H1 (cell line): ENCODE measurements around the gene ATAT1. TPM values are rescaled to one million over a fixed set of nuclear protein-coding genes. Genes with fewer than 3 reads are reported as not detected.

ENCODE experiments used
- BACH1 ChIP-seq: IDR thresholded peaks from 2 replicates; pipeline ENCODE4 v1.6.1; 2012; ENCODE audit warnings: low read length, improper control_type of control experiment
- CEBPB ChIP-seq: IDR thresholded peaks from 2 replicates; pipeline ENCODE4 v1.6.1; 2012; ENCODE audit warnings: low read depth, low read length
- CHD2 ChIP-seq: IDR thresholded peaks from 2 replicates; pipeline ENCODE4 v1.6.1; 2012; ENCODE audit warnings: low read length, improper control_type of control experiment
- CREB1 ChIP-seq: IDR thresholded peaks from 2 replicates; pipeline ENCODE4 v1.6.1; 2012; ENCODE audit warnings: inconsistent platforms
- EZH2 ChIP-seq: fragments of 200-600 bp; sonication (generic); IDR thresholded peaks from 2 replicates; pipeline ENCODE4 v1.7.1; 2012; ENCODE audit warnings: low read depth, mild to moderate bottlenecking, moderate library complexity, low read length, inconsistent platforms; ENCODE audit not compliant: severe bottlenecking
- FOSL1 ChIP-seq: IDR thresholded peaks from 2 replicates; pipeline ENCODE4 v1.6.1; 2011; ENCODE audit warnings: mild to moderate bottlenecking, low read depth, low read length, moderate library complexity; ENCODE audit not compliant: insufficient read depth
- HDAC2 ChIP-seq, 2 experiments: fragments of 300-600 bp in 1 of 2; sonication (generic) in 1 of 2; IDR thresholded peaks; 2 replicates each; pipeline ENCODE4 v1.6.1; 2011 to 2012; ENCODE audit warnings: low read depth in 2 of 2, low read length in 2 of 2, mild to moderate bottlenecking in 2 of 2, moderate library complexity in 2 of 2, borderline replicate concordance in 1 of 2, inconsistent platforms in 1 of 2
- JUND ChIP-seq: IDR thresholded peaks from 2 replicates; pipeline ENCODE4 v1.6.1; 2011; ENCODE audit warnings: mild to moderate bottlenecking, improper control_type of control experiment, low read length
- KDM5A ChIP-seq: fragments of 200-600 bp; IDR thresholded peaks from 2 replicates; pipeline ENCODE4 v1.7.1; 2012; ENCODE audit warnings: mild to moderate bottlenecking, low read length, inconsistent platforms, mixed read lengths
- MAX ChIP-seq: IDR thresholded peaks from 2 replicates; pipeline ENCODE4 v1.6.1; 2012; ENCODE audit warnings: inconsistent platforms
- PHF8 ChIP-seq: fragments of 200-600 bp; sonication (generic); conservative IDR thresholded peaks from 2 replicates; pipeline ENCODE4 v1.7.1; 2012; ENCODE audit warnings: low read depth, mild to moderate bottlenecking, inconsistent platforms, low read length, moderate library complexity
- RBBP5 ChIP-seq: IDR thresholded peaks from 2 replicates; pipeline ENCODE4 v1.7.1; 2012; ENCODE audit warnings: low read depth, mild to moderate bottlenecking, inconsistent platforms, low read length, moderate library complexity, borderline replicate concordance
- SIN3A ChIP-seq, 2 experiments: IDR thresholded peaks in 1 of 2; conservative IDR thresholded peaks in 1 of 2; 2 replicates each; pipeline ENCODE4 v1.6.1; 2011 to 2012; ENCODE audit warnings: low read length in 2 of 2, improper control_type of control experiment in 1 of 2, low read depth in 1 of 2, mild to moderate bottlenecking in 1 of 2
- TAF1 ChIP-seq: IDR thresholded peaks from 2 replicates; pipeline ENCODE4 v1.6.1; 2011; ENCODE audit warnings: mild to moderate bottlenecking, low read depth, low read length
- polyA plus RNA-seq, 7 experiments: library from polyadenylated mRNA; depleted of rRNA in 3 of 7; stranded (reverse) in 5 of 7; unstranded in 2 of 7; fragments of >200 nt in 5 of 7; fragments of 200-250 nt in 2 of 7; gene quantifications; 1 replicate in 5 of 7; 2 replicates in 1 of 7; 4 replicates in 1 of 7; pipeline versions ENCODE4 v1.2.1 to v1.2.3, GENCODE V29; 2011 to 2013; ENCODE audit warnings: missing spikeins in 2 of 7, mixed read lengths in 2 of 7
- total RNA-seq: library from RNA; stranded (reverse); fragmentation: NEBNext Ultra II Directional; extraction: Animal tissue kit (Norgen Biotek cat#: 25700); gene quantifications from 2 replicates; pipeline ENCODE4 v1.2.1, GENCODE V29; 2021

Gene ATAT1
- total and polyA plus RNA-seq, 2 of the 8 experiments (the other 6 are each of a cell fraction or from before 2014, with no cell fraction given) = 14.4 to 14.6 TPM

- TF ChIP-seq PHF8 (peak; percentile 76), CHD2 (no peak), FOSL1 (0 out of 2 replicates have a peak, but pooled peaks have one; percentile 54), CEBPB (no peak), HDAC2 (IDR thresholded peaks at IDR 0.05; ENCODE audit: borderline replicate concordance in 1 of 2, low read depth in 2 of 2, low read length in 2 of 2) (peak in 1 of 2 experiments; percentile 67; a peak in 2 of 4 replicates), EZH2 (no peak), RBBP5 (peak; percentile 52; the same call in 1 of the 2 replicates), KDM5A (no peak), SIN3A (conservative IDR thresholded peaks at IDR 0.05 in 1 of 2, IDR thresholded peaks at IDR 0.05 in 1 of 2; ENCODE audit: low read depth in 1 of 2, low read length in 2 of 2) (peak in 1 of 2 experiments; percentile 81; a peak in 2 of 4 replicates), BACH1 (no peak), CREB1 (0 out of 2 replicates have a peak, but pooled peaks have one; percentile 5), JUND (no peak), TAF1 (peak; percentile 10; the same call in 1 of the 2 replicates), MAX (peak; percentile 9; the same call in 1 of the 2 replicates)
These were observed 20.8 kb downstream of the ATAT1 start (continued) for GRCh38 chr6:30647242-30648116.
